Gastrocnemius medialis (tissue), 4 donors: ENCODE results near the gene CARM1. TPM values are rescaled to one million over a fixed set of nuclear protein-coding genes. Genes with fewer than 3 reads are reported as not detected.
"Not testable (repeated sequence)": the region's sequence is repeated elsewhere in the genome, so short reads cannot be mapped to it uniquely, and the experiment has no call there.

Experiments
- ATAC-seq, 2 donors: fragments of 150-250 bp; one replicate each; pipeline ENCODE4 v1.9.1; 2016
- DNase-seq, 2 donors: peaks; one replicate each; pipeline ENCODE4 v3.0.0-alpha.2; 2019
- H3K27ac ChIP-seq, 4 donors: fragments of 200-600 bp; sonication (generic); 1 replicate in 1 of 4; 2 replicates in 3 of 4; pipeline ENCODE4 v1.5.1; 2016 to 2018; ENCODE audit warnings: mild to moderate bottlenecking in 2 of 4, moderate library complexity in 1 of 4
- H3K27me3 ChIP-seq, 3 donors: fragments of 200-600 bp; sonication (generic) in 2 of 3; 1 replicate in 1 of 3; 2 replicates in 2 of 3; pipeline versions ENCODE4 v1.5.1 to v1.6.0; 2016 to 2019; ENCODE audit warnings: mild to moderate bottlenecking in 1 of 3, moderate library complexity in 1 of 3
- H3K36me3 ChIP-seq, 2 donors: fragments of 200-600 bp; sonication (generic) in 1 of 2; one replicate each; pipeline ENCODE4 v1.5.1; 2017 to 2018
- H3K4me1 ChIP-seq, 2 donors: fragments of 200-600 bp; sonication (generic) in 1 of 2; one replicate each; pipeline ENCODE4 v1.5.1; 2016 to 2017; ENCODE audit warnings: mild to moderate bottlenecking in 2 of 2
- H3K4me3 ChIP-seq, 4 donors: fragments of 200-600 bp; sonication (generic) in 3 of 4; 1 replicate in 1 of 4; 2 replicates in 3 of 4; pipeline ENCODE4 v1.5.1; 2016 to 2019; ENCODE audit warnings: mild to moderate bottlenecking in 2 of 4
- H3K9me3 ChIP-seq, 3 donors: fragments of 200-600 bp; sonication (generic) in 2 of 3; 1 replicate in 1 of 3; 2 replicates in 2 of 3; pipeline ENCODE4 v1.5.1; 2016 to 2019
- CTCF ChIP-seq, 5 experiments: fragments of 450-650 bp in 3 of 5; fragments of 200-600 bp in 2 of 5; sonication (generic) in 2 of 5; IDR thresholded peaks in 4 of 5; conservative IDR thresholded peaks in 1 of 5; 1 replicate in 4 of 5; 2 replicates in 1 of 5; pipeline ENCODE4 v1.5.1; 2016 to 2019; ENCODE audit warnings: antibody characterized with exemption in 5 of 5, mild to moderate bottlenecking in 3 of 5, moderate library complexity in 3 of 5
- POLR2A ChIP-seq, 2 donors: fragments of 450-650 bp; IDR thresholded peaks; one replicate each; pipeline ENCODE4 v1.6.1; 2017; ENCODE audit warnings: antibody characterized with exemption in 2 of 2, mild to moderate bottlenecking in 2 of 2, moderate library complexity in 2 of 2
- in situ Hi-C, 4 donors: fragments of 200-750 bp; cut with MboI; loops; one replicate each; pipeline versions ENCODE4 v1.15.0 to v1.8.0; 2017; ENCODE audit warnings: low sequenced_read_pairs in 4 of 4
- intact Hi-C: fragments of 100-400 bp; cut with DNase I; formaldehyde crosslinking; loops from one replicate; pipeline ENCODE4 v1.15.1; 2023; ENCODE audit warnings: low total_unique reads
- total RNA-seq, 4 donors: library from RNA; depleted of rRNA; stranded (reverse); fragments of >200 nt; gene quantifications; one replicate each; pipeline versions ENCODE4 v1.1.0 to v1.2.3, GENCODE V29; 2016

Gene CARM1
- total RNA-seq, 4 donors from 2014 or later = 31.2 to 58.5 (median 53.0) TPM

DNA sequence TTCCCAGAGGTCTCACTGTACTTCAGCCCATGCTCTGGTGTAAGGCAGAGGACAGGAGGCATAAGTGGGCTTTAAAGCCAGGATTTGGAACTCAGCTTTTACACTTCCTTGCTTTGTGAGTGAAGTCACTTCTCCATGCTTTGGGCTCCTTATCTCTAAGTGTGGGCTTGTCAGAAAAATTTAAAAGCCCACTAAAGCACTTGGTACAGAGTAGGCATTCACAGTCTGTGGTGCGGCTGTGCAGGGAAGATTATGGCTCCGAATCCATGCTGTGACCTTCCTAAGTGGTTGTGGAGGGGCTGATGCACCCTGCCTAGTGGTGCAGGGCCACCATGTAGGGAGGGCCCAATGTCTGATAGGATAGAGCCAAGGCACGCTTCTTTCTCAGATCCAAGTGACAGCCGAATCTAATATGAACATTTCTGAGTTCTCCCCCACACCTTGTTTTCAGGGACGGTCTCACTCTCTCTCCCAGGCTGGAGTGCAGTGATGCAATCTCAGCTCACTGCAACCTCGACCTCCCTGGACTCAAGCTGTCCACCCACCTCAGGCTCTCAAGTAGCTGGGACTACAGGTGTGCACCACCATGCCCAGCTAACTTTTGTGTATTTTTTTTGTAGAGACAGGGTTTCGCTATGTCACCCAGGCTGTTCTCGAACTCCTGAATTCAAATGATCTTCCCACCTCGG lies 64.2 kb downstream of the CARM1 start:
- intact Hi-C loops (loop anchor here (1.0 to 10.0 kb wide), 3 partner anchors 65 to 199 kb away; partner anchors contain the start of gene CARM1), in situ Hi-C loops (loop anchor here in 2 of 4 donors (10.0 kb wide), 2 partner anchors 61 to 189 kb away; partner anchors contain the start of gene CARM1 (in 1 of the 2))
- Histone ChIP-seq H3K27ac (no peak overlapping the region), H3K4me1 (peaks cover under 1 to 6% of the 10 kb centered on the region in 2 donors), H3K27me3 (no peaks in the 10 kb centered on the region), H3K4me3 (no peak overlapping the region), H3K9me3 (no peaks in the 10 kb centered on the region), H3K36me3 (peaks cover 0 to 12% of the 10 kb centered on the region in 2 donors)
- DNase-seq (no peak), ATAC-seq (no peak)
- TF ChIP-seq CTCF (IDR thresholded peaks at IDR 0.05 in 4 of 5, conservative IDR thresholded peaks at IDR 0.05 in 1 of 5) = no peak
- no peak for TF ChIP-seq POLR2A (IDR thresholded peaks at IDR 0.05)

DNA sequence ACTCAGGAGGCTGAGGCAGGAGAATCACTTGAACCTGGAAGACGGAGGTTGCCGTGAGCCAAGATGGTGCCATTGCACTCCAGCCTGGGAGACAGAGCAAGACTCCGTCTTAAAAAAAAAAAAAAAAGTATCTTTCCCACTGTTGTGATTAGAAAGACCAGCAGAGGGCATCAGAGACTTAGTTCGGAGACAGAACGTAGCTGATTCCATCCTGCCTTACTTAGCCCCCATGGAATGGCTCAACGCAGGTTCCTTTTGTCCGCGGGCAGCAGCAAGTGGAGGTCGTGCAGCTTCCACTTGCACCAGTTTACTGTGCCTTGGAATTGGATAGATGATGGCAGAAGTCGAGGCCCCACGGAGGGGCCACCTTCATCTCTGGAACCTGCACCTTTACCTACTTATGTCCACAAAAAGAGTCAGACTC lies 65.3 kb downstream of the CARM1 start:
- in situ Hi-C loops = loop anchor here in 2 of 4 donors (10.0 kb wide), 2 partner anchors 62 to 188 kb away; partner anchors contain the start of gene CARM1 (in 1 of the 2)
- no peak overlapping the region for H3K27ac ChIP-seq

GRCh38 chr19:10941649-10942048 lies 70.3 kb downstream of the CARM1 start:
- H3K27me3 ChIP-seq, DNase-seq, H3K27ac ChIP-seq, H3K4me1 ChIP-seq, intact Hi-C loops, ATAC-seq, H3K4me3 ChIP-seq, H3K9me3 ChIP-seq, H3K36me3 ChIP-seq: not testable (repeated sequence)
- in situ Hi-C loops = loop anchor here in 1 of 4 donors (10.0 kb wide), 1 partner anchor 193 kb away; no protein-coding TSS in a partner anchor

More for the DNA sequence above, 65.3 kb downstream of the CARM1 start:
- Histone ChIP-seq H3K4me1 (peaks cover 0 to 6% of the 10 kb centered on the region in 2 donors), H3K36me3 (peaks cover 0 to 10% of the 10 kb centered on the region in 2 donors), H3K4me3 (no peak overlapping the region), H3K9me3 (no peaks in the 10 kb centered on the region), H3K27me3 (no peaks in the 10 kb centered on the region)
- intact Hi-C loops = loop anchor here (1.0 to 10.0 kb wide), 3 partner anchors 66 to 198 kb away; partner anchors contain the start of gene CARM1
- TF ChIP-seq POLR2A (IDR thresholded peaks at IDR 0.05) (no peak), CTCF (IDR thresholded peaks at IDR 0.05 in 4 of 5, conservative IDR thresholded peaks at IDR 0.05 in 1 of 5) (peak; percentile 42 to 65 (median 60))
- ATAC-seq (peak; percentile 88 to 92), DNase-seq (no peak)

GRCh38 chr19:10943412-10943811 lies 72.1 kb downstream of the CARM1 start:
- H3K4me1 ChIP-seq, DNase-seq, H3K36me3 ChIP-seq, ATAC-seq, H3K27ac ChIP-seq, H3K27me3 ChIP-seq, H3K9me3 ChIP-seq, intact Hi-C loops, H3K4me3 ChIP-seq: not testable (repeated sequence)
- in situ Hi-C loops = loop anchor here in 1 of 4 donors (10.0 kb wide), 1 partner anchor 191 kb away; no protein-coding TSS in a partner anchor

GRCh38 chr19:10945264-10945663 lies 73.9 kb downstream of the CARM1 start:
- Histone ChIP-seq H3K4me3 (no peak overlapping the region), H3K27me3 (no peaks in the 10 kb centered on the region), H3K9me3 (no peaks in the 10 kb centered on the region), H3K36me3 (no peaks in the 10 kb centered on the region), H3K4me1 (no peaks in the 10 kb centered on the region), H3K27ac (no peak overlapping the region)
- in situ Hi-C loops (loop anchor here in 1 of 4 donors (10.0 kb wide), 1 partner anchor 190 kb away; no protein-coding TSS in a partner anchor), intact Hi-C loops (no loop called here)
- ATAC-seq = no peak
- DNase-seq = no peak
- TF ChIP-seq CTCF (IDR thresholded peaks at IDR 0.05 in 4 of 5, conservative IDR thresholded peaks at IDR 0.05 in 1 of 5) = no peak
- no peak for TF ChIP-seq POLR2A (IDR thresholded peaks at IDR 0.05)
